Heart left ventricle (tissue), 13 donors: ENCODE measurements around the gene SHISA9.

Experiments
- CTCF ChIP-seq, 12 donors: fragments of 200-600 bp; sonication (generic) in 4 of 12; IDR thresholded peaks; one replicate each; pipeline versions ENCODE4 v1.5.0 to v1.8.0; 2018 to 2022; ENCODE audit warnings: antibody characterized with exemption in 12 of 12, mild to moderate bottlenecking in 5 of 12
- POLR2A ChIP-seq, 2 donors: fragments of 450-650 bp; IDR thresholded peaks; one replicate each; pipeline ENCODE4 v1.6.1; 2017; ENCODE audit warnings: antibody characterized with exemption in 2 of 2, mild to moderate bottlenecking in 2 of 2, moderate library complexity in 2 of 2
- donor health status: ischemic (EF 13 %, LVEDD 7.1; RV severe dilation, severe dysfunction).
- donor health status: DM: no; HTN: yes; CAD: no.
- donor health status: DM: no; HTN: no; CAD: no.
- donor health status: ischemic (EF 25% LVEDD 6.9; RV normal size, moderate dysfunction).
- donor health status: ischemic (EF 25% LVEDD 5.7; RV mildly dilated, moderate dysfunction).
- donor health status: ischemic (EF 35%, LVEDD 5.7; RV mildly dilated, moderate dysfunction).
- donor health status: nonischemic (EF 11% LVEDD 7.7; RV severe dilation, severe dysfunction).
- donor health status: DM: yes; HTN: yes; CAD: no.
- donor health status: PGD.
- donor health status: ischemic (EF 29% LVEDD 5.4; RV normal size, mild dysfunction).
- donor health status: nonischemic (EF 23%, LVEDD 6.1; RV moderate dilation, normal function).

GRCh38 chr16:13150181-13150885, 248.9 kb downstream of the SHISA9 start:
- no peak for TF ChIP-seq CTCF (IDR thresholded peaks at IDR 0.05)
- TF ChIP-seq POLR2A (IDR thresholded peaks at IDR 0.05): no peak
